IMR-90 (cell line): ENCODE measurements around the gene OR14I1. TPM values are rescaled to one million over a fixed set of nuclear protein-coding genes. Genes with fewer than 3 reads are reported as not detected.

Experiments used
- ATAC-seq: fragments of 200-7000 bp; cut with Tn5 transposase; 2 replicates; pipeline ENCODE4 v1.9.1; 2020; ENCODE audit warnings: low read depth, mild to moderate bottlenecking, moderate library complexity
- BruUV-seq: library from RNA; stranded (reverse); fragments of 400-500 nt; replicated peaks from 2 replicates; lab custom pipeline; 2021; lab: Mats Ljungman, UMichigan
- CTCF ChIA-PET: fragments of 300-600 bp; formaldehyde crosslinking; extraction: SDS; loops from one replicate; lab custom pipeline; 2021; ENCODE audit warnings: antibody characterized with exemption; lab: Yijun Ruan, JAX
- POLR2A ChIA-PET: fragments of 300-600 bp; sonication (Branson Sonifier 250); formaldehyde crosslinking; loops from one replicate; lab custom pipeline; 2022; ENCODE audit warnings: antibody characterized with exemption; ENCODE audit not compliant: unreplicated experiment; lab: Charles Lee
- DNase-seq: peaks from one replicate; pipeline ENCODE4 v3.0.0; 2013
- H2AFZ ChIP-seq: replicated peaks from 2 replicates; pipeline ENCODE3; 2013; ENCODE audit warnings: low read length, mild to moderate bottlenecking; ENCODE audit not compliant: poor library complexity
- H2AK5ac ChIP-seq: 2 replicates; pipeline ENCODE4 v1.6.1; 2013; ENCODE audit warnings: low read depth, low read length, inconsistent platforms
- H2AK9ac ChIP-seq: replicated peaks from 2 replicates; pipeline ENCODE3; 2013; ENCODE audit warnings: mild to moderate bottlenecking, low read depth, low read length, moderate library complexity; ENCODE audit not compliant: poor library complexity
- H2BK120ac ChIP-seq: 2 replicates; pipeline ENCODE4 v1.6.1; 2013; ENCODE audit warnings: low read depth, low read length, inconsistent platforms
- H2BK15ac ChIP-seq: 3 replicates; pipeline ENCODE4 v1.6.1; 2013; ENCODE audit warnings: low read depth, low read length, inconsistent platforms
- H2BK20ac ChIP-seq: 2 replicates; pipeline ENCODE4 v1.6.1; 2013; ENCODE audit warnings: low read depth, mild to moderate bottlenecking, inconsistent platforms, low read length, moderate library complexity
- H2BK5ac ChIP-seq: 2 replicates; pipeline ENCODE4 v1.6.1; 2013; ENCODE audit warnings: mild to moderate bottlenecking, low read depth, low read length, inconsistent platforms; ENCODE audit not compliant: poor library complexity, severe bottlenecking
- H3K14ac ChIP-seq: replicated peaks from 2 replicates; pipeline ENCODE4 v1.6.1; 2013; ENCODE audit warnings: low read depth, low read length, inconsistent platforms
- H3K18ac ChIP-seq: 2 replicates; pipeline ENCODE4 v1.6.1; 2013; ENCODE audit warnings: low read depth, low read length, control low read depth
- H3K23ac ChIP-seq: 2 replicates; pipeline ENCODE4 v1.6.1; 2013; ENCODE audit warnings: low read depth, low read length, inconsistent platforms
- H3K27ac ChIP-seq: 2 replicates; pipeline ENCODE4 v1.5.1; 2013; ENCODE audit warnings: mild to moderate bottlenecking, control low read depth, low read length; ENCODE audit not compliant: insufficient read depth
- H3K27me3 ChIP-seq: 2 replicates; pipeline ENCODE4 v1.6.1; 2013; ENCODE audit warnings: low read length; ENCODE audit not compliant: control insufficient read depth, insufficient read depth
- H3K36me3 ChIP-seq: 2 replicates; pipeline ENCODE4 v1.6.1; 2013; ENCODE audit warnings: low read length, mixed read lengths; ENCODE audit not compliant: control insufficient read depth, insufficient read depth
- H3K4ac ChIP-seq: 2 replicates; pipeline ENCODE4 v1.6.1; 2013; ENCODE audit warnings: low read depth, low read length, inconsistent platforms
- H3K4me1 ChIP-seq: 2 replicates; pipeline ENCODE4 v1.6.1; 2013; ENCODE audit warnings: low read length, mixed read lengths; ENCODE audit not compliant: control insufficient read depth, insufficient read depth
- H3K4me2 ChIP-seq: 2 replicates; pipeline ENCODE4 v1.6.1; 2013; ENCODE audit warnings: low read depth, mild to moderate bottlenecking, control low read depth, low read length, moderate library complexity
- H3K4me3 ChIP-seq: 2 replicates; pipeline ENCODE4 v1.5.1; 2013; ENCODE audit warnings: low read depth, mild to moderate bottlenecking, control low read depth, low read length, moderate library complexity; ENCODE audit not compliant: insufficient read depth
- H3K56ac ChIP-seq: 2 replicates; pipeline ENCODE4 v1.6.1; 2013; ENCODE audit warnings: low read length, inconsistent platforms; ENCODE audit not compliant: insufficient read depth; ENCODE audit errors: extremely low read depth
- H3K79me1 ChIP-seq, 2 experiments: 2 replicates each; pipeline ENCODE4 v1.6.1; 2013; ENCODE audit warnings: low read length in 2 of 2, inconsistent platforms in 1 of 2, low read depth in 1 of 2
- H3K9ac ChIP-seq: 2 replicates; pipeline ENCODE4 v1.6.1; 2013; ENCODE audit warnings: low read depth, low read length, control low read depth
- H3K9me1 ChIP-seq: 2 replicates; pipeline ENCODE4 v1.6.1; 2013; ENCODE audit warnings: low read length, inconsistent platforms; ENCODE audit not compliant: insufficient read depth
- H3K9me3 ChIP-seq: 2 replicates; pipeline ENCODE4 v1.6.1; 2013; ENCODE audit warnings: low read length; ENCODE audit not compliant: control insufficient read depth, insufficient read depth
- H4K20me1 ChIP-seq: 2 replicates; pipeline ENCODE4 v1.6.1; 2013; ENCODE audit warnings: low read length, inconsistent platforms; ENCODE audit not compliant: insufficient read depth
- H4K5ac ChIP-seq: 2 replicates; pipeline ENCODE4 v1.6.1; 2013; ENCODE audit warnings: mild to moderate bottlenecking, low read depth, low read length, control low read depth
- H4K8ac ChIP-seq, 2 experiments: 2 replicates each; pipeline ENCODE4 v1.6.1; 2013; ENCODE audit warnings: low read depth in 2 of 2, low read length in 2 of 2, control low read depth in 1 of 2, inconsistent platforms in 1 of 2
- H4K91ac ChIP-seq: 2 replicates; pipeline ENCODE4 v1.6.1; 2013; ENCODE audit warnings: low read depth, low read length, inconsistent platforms; ENCODE audit not compliant: insufficient read depth
- BHLHE40 ChIP-seq: fragments of 150-350 bp; IDR thresholded peaks from 2 replicates; pipeline ENCODE4 v1.6.1; 2016; ENCODE audit warnings: mild to moderate bottlenecking, low read depth, low read length
- CEBPB ChIP-seq: IDR thresholded peaks from 2 replicates; pipeline ENCODE4 v1.6.1; 2012; ENCODE audit warnings: low read depth, low read length, improper control_type of control experiment
- CHD1 ChIP-seq: IDR thresholded peaks from 2 replicates; pipeline ENCODE4 v1.6.1; 2012; ENCODE audit warnings: low read depth, low read length, improper control_type of control experiment
- FOS ChIP-seq: fragments of 150-350 bp; IDR thresholded peaks from 2 replicates; pipeline ENCODE4 v1.6.1; 2016; ENCODE audit warnings: low read depth, low read length
- MAFK ChIP-seq: IDR thresholded peaks from 2 replicates; pipeline ENCODE4 v1.6.1; 2012; ENCODE audit warnings: low read depth, low read length, improper control_type of control experiment
- MAZ ChIP-seq: IDR thresholded peaks from 2 replicates; pipeline ENCODE4 v1.6.1; 2012; ENCODE audit warnings: low read depth, mild to moderate bottlenecking, low read length, improper control_type of control experiment, moderate library complexity, borderline replicate concordance
- MXI1 ChIP-seq: IDR thresholded peaks from 2 replicates; pipeline ENCODE4 v1.6.1; 2012; ENCODE audit warnings: low read depth, mild to moderate bottlenecking, low read length, moderate library complexity, borderline replicate concordance
- NFE2L2 ChIP-seq: fragments of 150-350 bp; IDR thresholded peaks from 2 replicates; pipeline ENCODE4 v1.6.1; 2016; ENCODE audit warnings: low read depth, mild to moderate bottlenecking, low read length
- POLR2A ChIP-seq: IDR thresholded peaks from 2 replicates; pipeline ENCODE4 v1.6.1; 2012; ENCODE audit warnings: mild to moderate bottlenecking, low read depth, low read length
- RAD21 ChIP-seq: IDR thresholded peaks from 2 replicates; pipeline ENCODE4 v1.6.1; 2012; ENCODE audit warnings: low read length, improper control_type of control experiment
- RCOR1 ChIP-seq: IDR thresholded peaks from 2 replicates; pipeline ENCODE4 v1.6.1; 2012; ENCODE audit warnings: mild to moderate bottlenecking, low read length, improper control_type of control experiment; ENCODE audit not compliant: insufficient replicate concordance
- RFX5 ChIP-seq: IDR thresholded peaks from 2 replicates; pipeline ENCODE4 v1.8.0; 2012; ENCODE audit warnings: low read depth, mild to moderate bottlenecking, low read length, moderate library complexity
- SMC3 ChIP-seq: fragments of 150-350 bp; IDR thresholded peaks from 2 replicates; pipeline ENCODE4 v1.6.1; 2016; ENCODE audit warnings: low read depth, mild to moderate bottlenecking, antibody characterized with exemption, low read length, moderate library complexity
- WGBS, 2 experiments: methylation state at CpG; one replicate each; pipeline versions ENCODE4 v1.1.5 to v1.1.7; 2013; ENCODE audit warnings: missing lambda C conversion rate in 2 of 2; ENCODE audit not compliant: insufficient read length in 1 of 2; ENCODE audit errors: extremely low coverage in 2 of 2; 5-methylcytosine and 5-hydroxymethylcytosine counted together
- dilution Hi-C: fragments of 300-500 bp; cut with HindIII; formaldehyde crosslinking; loops from one replicate; pipeline ENCODE4 v1.14.3; 2018; ENCODE audit warnings: low sequenced_read_pairs; ENCODE audit not compliant: unreplicated experiment
- in situ Hi-C: fragments of 300-500 bp; cut with MboI; formaldehyde crosslinking; loops from 3 replicates; pipeline ENCODE4 v1.14.3; 2019; ENCODE audit warnings: low sequenced_read_pairs, inconsistent platforms, mixed read lengths
- intact Hi-C: fragments of 100-400 bp; cut with micrococcal nuclease; formaldehyde crosslinking; loops from 2 replicates; pipeline ENCODE4 v1.10.0; 2022
- polyA plus RNA-seq, 3 experiments: library from polyadenylated mRNA; depleted of rRNA; stranded (reverse); fragments of >200 nt; gene quantifications; 2 replicates each; pipeline ENCODE4 v1.2.3, GENCODE V29; 2012; ENCODE audit warnings: low replicate concordance in 1 of 3
- total RNA-seq: library from RNA; depleted of rRNA; stranded (reverse); fragments of >200 nt; gene quantifications from 2 replicates; pipeline ENCODE4 v1.2.3, GENCODE V29; 2012
- TF ChIP-seq, protein P1 (sequence below): fragments of 150-350 bp; IDR thresholded peaks from 2 replicates; pipeline ENCODE4 v1.6.1; 2016; ENCODE audit warnings: low read depth, mild to moderate bottlenecking, low read length, moderate library complexity, borderline replicate concordance
- TF ChIP-seq, protein P2 (sequence below): fragments of 150-350 bp; IDR thresholded peaks from 2 replicates; pipeline ENCODE4 v1.6.1; 2017; ENCODE audit warnings: mild to moderate bottlenecking, antibody characterized with exemption, low read length, low read depth

Gene OR14I1
- total and polyA plus RNA-seq, 2 of the 4 experiments (the other 2 are of a cell fraction) = not detected

DNA sequence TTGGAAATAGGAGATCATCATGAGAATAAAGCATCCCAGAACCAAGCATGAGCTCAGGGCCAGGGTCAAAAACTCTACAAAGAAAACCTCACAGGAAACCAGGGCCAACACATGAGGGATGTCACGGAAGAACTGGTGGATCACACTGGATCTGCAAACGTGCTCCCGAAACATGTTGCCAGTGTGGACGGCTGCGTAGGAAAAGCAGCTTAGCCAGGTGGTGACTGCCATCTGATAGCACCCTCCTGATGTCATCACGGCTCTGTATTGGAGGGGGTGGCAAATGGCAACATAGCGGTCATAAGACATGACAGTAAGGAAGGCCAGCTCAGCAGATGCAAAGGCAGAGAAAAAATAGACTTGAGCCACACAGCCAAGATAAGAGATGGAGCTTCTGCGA is 20.9 kb downstream of the OR14I1 start:
- POLR2A ChIA-PET = no interaction called here
- Histone ChIP-seq H4K20me1 (no peaks in the 10 kb centered on the region), H3K27ac (no peak overlapping the region), H2BK5ac (no peak overlapping the region), H3K4me2 (no peak overlapping the region), H3K27me3 (no peaks in the 10 kb centered on the region), H3K9me1 (no peaks in the 10 kb centered on the region), H3K23ac (no peak overlapping the region), H3K4me3 (no peak overlapping the region), H2AFZ (no peak overlapping the region), H3K36me3 (no peaks in the 10 kb centered on the region), H3K4me1 (no peaks in the 10 kb centered on the region), H4K8ac (no peak overlapping the region), H4K5ac (no peak overlapping the region), H2BK120ac (no peak overlapping the region), H3K79me1 (no peaks in the 10 kb centered on the region), H3K4ac (no peak overlapping the region), H2BK20ac (no peak overlapping the region), H3K18ac (no peak overlapping the region), H2AK9ac (no peak overlapping the region), H2BK15ac (no peak overlapping the region), H3K56ac (no peak overlapping the region), H3K9me3 (peaks cover 12% of the 10 kb centered on the region), H4K91ac (no peak overlapping the region), H2AK5ac (no peak overlapping the region), H3K9ac (no peak overlapping the region), H3K14ac (no peak overlapping the region)
- ATAC-seq = no peak
- in situ Hi-C loops = no loop called here
- intact Hi-C loops = no loop called here
- BruUV-seq = no TSS peak
- dilution Hi-C loops = no loop called here
- no peak for DNase-seq
- TF ChIP-seq RCOR1 (no peak), MAFK (no peak), NFE2L2 (no peak), CHD1 (no peak), RFX5 (no peak), MAZ (no peak), BHLHE40 (no peak), FOS (no peak), RAD21 (no peak), SMC3 (no peak), MXI1 (no peak), CEBPB (no peak), POLR2A (no peak)
- TF ChIP-seq, protein P1, sequence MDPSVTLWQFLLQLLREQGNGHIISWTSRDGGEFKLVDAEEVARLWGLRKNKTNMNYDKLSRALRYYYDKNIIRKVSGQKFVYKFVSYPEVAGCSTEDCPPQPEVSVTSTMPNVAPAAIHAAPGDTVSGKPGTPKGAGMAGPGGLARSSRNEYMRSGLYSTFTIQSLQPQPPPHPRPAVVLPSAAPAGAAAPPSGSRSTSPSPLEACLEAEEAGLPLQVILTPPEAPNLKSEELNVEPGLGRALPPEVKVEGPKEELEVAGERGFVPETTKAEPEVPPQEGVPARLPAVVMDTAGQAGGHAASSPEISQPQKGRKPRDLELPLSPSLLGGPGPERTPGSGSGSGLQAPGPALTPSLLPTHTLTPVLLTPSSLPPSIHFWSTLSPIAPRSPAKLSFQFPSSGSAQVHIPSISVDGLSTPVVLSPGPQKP = no peak
- TF ChIP-seq, protein P2, sequence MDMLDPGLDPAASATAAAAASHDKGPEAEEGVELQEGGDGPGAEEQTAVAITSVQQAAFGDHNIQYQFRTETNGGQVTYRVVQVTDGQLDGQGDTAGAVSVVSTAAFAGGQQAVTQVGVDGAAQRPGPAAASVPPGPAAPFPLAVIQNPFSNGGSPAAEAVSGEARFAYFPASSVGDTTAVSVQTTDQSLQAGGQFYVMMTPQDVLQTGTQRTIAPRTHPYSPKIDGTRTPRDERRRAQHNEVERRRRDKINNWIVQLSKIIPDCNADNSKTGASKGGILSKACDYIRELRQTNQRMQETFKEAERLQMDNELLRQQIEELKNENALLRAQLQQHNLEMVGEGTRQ = no peak
- CTCF ChIA-PET = no interaction called here
- WGBS, 2 experiments = 61% methylated on average over 7 of the region's 8 CpGs; no CpG with 5 or more reads in 1 of the 2 experiments
